ENCODE measurements around the gene CADPS.

GRCh38 chr3:62827550-62827949, 47.7 kb downstream of the CADPS start:
- TF ChIP-seq CTCF (conservative IDR thresholded peaks at IDR 0.05 in 1 of 2, IDR thresholded peaks at IDR 0.05 in 1 of 2; ENCODE audit: extremely low read depth in 1 of 2, insufficient read depth in 1 of 2, low read depth in 1 of 2, low read length in 2 of 2) (no peak), EZH2 (IDR thresholded peaks at IDR 0.05; ENCODE audit: borderline replicate concordance, low read length) (no peak)

All from mammary epithelial cell (primary cell).